A673 (cell line): ENCODE measurements around the gene FCHO1.

Experiments used
- EZH2 ChIP-seq: fragments of 200-600 bp; sonication (generic); IDR thresholded peaks from 2 replicates; pipeline ENCODE4 v1.6.1; 2017; ENCODE audit warnings: borderline replicate concordance, low read depth, mild to moderate bottlenecking, mixed read lengths, antibody characterized with exemption, low read length; ENCODE audit not compliant: poor library complexity, severe bottlenecking
- TF ChIP-seq, protein P1 (sequence below): fragments of 300-800, 200-600 bp; sonication (generic); conservative IDR thresholded peaks from 2 replicates; pipeline ENCODE4 v1.5.1; 2017; ENCODE audit warnings: low read depth, mild to moderate bottlenecking, antibody characterized with exemption, low read length, moderate library complexity, mixed read lengths

DNA sequence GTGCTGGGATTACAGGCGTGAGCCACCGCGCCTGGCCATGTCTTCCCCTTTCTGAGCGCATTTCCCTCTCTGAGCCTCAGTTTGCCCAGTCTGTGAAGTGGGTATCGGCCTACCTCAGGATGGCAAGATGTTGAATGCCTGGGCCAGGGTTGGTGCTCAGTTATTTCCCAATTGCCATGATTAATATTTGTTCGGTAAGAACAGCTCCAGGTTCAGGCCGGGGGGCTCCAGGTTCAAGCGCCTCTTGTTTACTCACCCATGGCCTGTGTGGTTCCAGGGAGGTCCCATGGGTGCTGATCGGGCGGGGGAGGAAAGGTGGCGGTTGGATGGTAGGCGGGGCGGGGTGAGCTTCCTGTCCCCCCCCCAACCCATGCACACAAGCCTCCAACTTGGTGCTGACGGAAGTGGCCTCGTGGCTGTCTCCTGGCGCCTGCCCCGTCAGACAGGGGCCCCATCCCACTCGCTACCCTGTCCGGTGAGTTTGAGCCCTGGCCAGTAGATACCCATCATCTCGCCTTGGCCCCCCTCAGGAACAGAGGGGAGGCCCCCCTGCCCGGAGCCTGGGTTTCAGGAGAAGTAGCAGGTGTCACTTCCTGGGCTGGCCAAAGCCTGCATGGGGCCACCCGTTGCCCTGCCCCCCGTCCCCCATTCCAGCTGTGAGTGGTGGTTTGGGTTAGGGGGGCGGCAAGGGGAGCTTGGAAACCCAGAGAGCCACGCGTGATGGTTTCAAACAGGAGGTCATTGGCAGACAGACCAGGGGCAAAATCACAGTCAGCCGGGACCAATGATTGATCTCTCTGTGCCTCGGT lies at the start of gene FCHO1:
- no peak for TF ChIP-seq EZH2
- TF ChIP-seq, protein P1, sequence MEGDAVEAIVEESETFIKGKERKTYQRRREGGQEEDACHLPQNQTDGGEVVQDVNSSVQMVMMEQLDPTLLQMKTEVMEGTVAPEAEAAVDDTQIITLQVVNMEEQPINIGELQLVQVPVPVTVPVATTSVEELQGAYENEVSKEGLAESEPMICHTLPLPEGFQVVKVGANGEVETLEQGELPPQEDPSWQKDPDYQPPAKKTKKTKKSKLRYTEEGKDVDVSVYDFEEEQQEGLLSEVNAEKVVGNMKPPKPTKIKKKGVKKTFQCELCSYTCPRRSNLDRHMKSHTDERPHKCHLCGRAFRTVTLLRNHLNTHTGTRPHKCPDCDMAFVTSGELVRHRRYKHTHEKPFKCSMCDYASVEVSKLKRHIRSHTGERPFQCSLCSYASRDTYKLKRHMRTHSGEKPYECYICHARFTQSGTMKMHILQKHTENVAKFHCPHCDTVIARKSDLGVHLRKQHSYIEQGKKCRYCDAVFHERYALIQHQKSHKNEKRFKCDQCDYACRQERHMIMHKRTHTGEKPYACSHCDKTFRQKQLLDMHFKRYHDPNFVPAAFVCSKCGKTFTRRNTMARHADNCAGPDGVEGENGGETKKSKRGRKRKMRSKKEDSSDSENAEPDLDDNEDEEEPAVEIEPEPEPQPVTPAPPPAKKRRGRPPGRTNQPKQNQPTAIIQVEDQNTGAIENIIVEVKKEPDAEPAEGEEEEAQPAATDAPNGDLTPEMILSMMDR, result no peak
